Activated T-cell treated with anti-CD3 and anti-CD28 coated beads for 48 hours (primary cell): ENCODE results near the gene CHCHD2.
"Not testable (repeated sequence)": the region's sequence is repeated elsewhere in the genome, so short reads cannot be mapped to it uniquely, and the experiment has no call there.

Source experiments
- DNase-seq: peaks from one replicate; pipeline ENCODE4 v3.0.0-alpha.2; 2020; ENCODE audit warnings: low read depth

The CHCHD2 gene

GRCh38 chr7:56083150-56083785, 23.0 kb downstream of the CHCHD2 start:
- no peak for DNase-seq

GRCh38 chr7:56081626-56082340, 24.5 kb downstream of the CHCHD2 start:
- no peak for DNase-seq

GRCh38 chr7:56080726-56081435, 25.4 kb downstream of the CHCHD2 start:
- not testable (repeated sequence) for DNase-seq

GRCh38 chr7:56079450-56080185, 26.7 kb downstream of the CHCHD2 start:
- no peak for DNase-seq

GRCh38 chr7:56078196-56078595, 28.1 kb downstream of the CHCHD2 start:
- DNase-seq: no peak

- DNase-seq: no peak
Measured at GRCh38 chr7:56077681-56078080, 28.6 kb downstream of the CHCHD2 start.

GRCh38 chr7:56074371-56074791, 31.9 kb downstream of the CHCHD2 start:
- peak; percentile 55 for DNase-seq

- DNase-seq: not testable (repeated sequence)
Measured at GRCh38 chr7:56066376-56066775, 39.9 kb downstream of the CHCHD2 start.

GRCh38 chr7:56063882-56064625, 42.2 kb downstream of the CHCHD2 start, which contains the start of gene SUMF2:
Gene SUMF2, plus strand, starts transcription at chr7:56064286. Its CDS starts 26 bp downstream, at chr7:56064312.
- peak; percentile 85 for DNase-seq

- no peak for DNase-seq
Measured at GRCh38 chr7:56063500-56063881, 42.8 kb downstream of the CHCHD2 start.

GRCh38 chr7:56062382-56062781, 43.9 kb downstream of the CHCHD2 start:
- no peak for DNase-seq

GRCh38 chr7:56053993-56054392, 52.3 kb downstream of the CHCHD2 start:
- no peak for DNase-seq

GRCh38 chr7:56053379-56053778, 52.9 kb downstream of the CHCHD2 start:
- no peak for DNase-seq
